HepG2 (cell line): ENCODE data around the gene CAPS. TPM values are rescaled to one million over a fixed set of nuclear protein-coding genes. Genes with fewer than 3 reads are reported as not detected.

ENCODE experiments used
- ATM ChIP-seq: fragments of 450-650 bp; IDR thresholded peaks from 2 replicates; pipeline ENCODE4 v1.7.1; 2017; ENCODE audit warnings: mild to moderate bottlenecking, borderline replicate concordance
- EEA1 ChIP-seq: sonication (generic); formaldehyde crosslinking; IDR thresholded peaks from 2 replicates; pipeline ENCODE4 v1.5.1; 2020; ENCODE audit warnings: mild to moderate bottlenecking, missing genetic modification reagents, borderline replicate concordance
- FLYWCH1 ChIP-seq: sonication (generic); formaldehyde crosslinking; IDR thresholded peaks from 2 replicates; pipeline ENCODE4 v1.8.1; 2023; ENCODE audit warnings: mild to moderate bottlenecking, missing genetic modification reagents
- RORA ChIP-seq: sonication (generic); formaldehyde crosslinking; IDR thresholded peaks from 2 replicates; pipeline ENCODE4 v1.5.0; 2020; ENCODE audit warnings: mild to moderate bottlenecking, missing genetic modification reagents, moderate library complexity
- ZNF737 ChIP-seq: sonication (generic); formaldehyde crosslinking; IDR thresholded peaks from 2 replicates; pipeline ENCODE4 v1.5.0; 2020; ENCODE audit warnings: missing genetic modification reagents, mild to moderate bottlenecking, borderline replicate concordance
- polyA plus RNA-seq, 8 experiments: library from polyadenylated mRNA; depleted of rRNA in 3 of 8; stranded (reverse) in 7 of 8; unstranded in 1 of 8; fragments of >200 nt; fragmentation: Illumina TruSeq in 4 of 8; extraction: Trizol in 4 of 8; gene quantifications; 2 replicates each; pipeline versions ENCODE4 v1.2.1 to v1.2.3, GENCODE V29; 2011 to 2016; ENCODE audit warnings: low read depth in 4 of 8, missing spikeins in 1 of 8, mixed read lengths in 1 of 8; ENCODE audit not compliant: insufficient read depth in 1 of 8
- total RNA-seq, 5 experiments: library from RNA; depleted of rRNA; stranded (reverse); fragments of >200 nt; fragmentation: Illumina TruSeq; extraction: Trizol; gene quantifications; 2 replicates each; pipeline ENCODE4 v1.2.3, GENCODE V29; 2016; ENCODE audit warnings: low read depth in 1 of 5
- TF ChIP-seq, protein P1 (sequence below): sonication (generic); formaldehyde crosslinking; IDR thresholded peaks from 2 replicates; pipeline ENCODE4 v1.4.0; 2020; ENCODE audit warnings: mild to moderate bottlenecking, missing genetic modification reagents, borderline replicate concordance
- TF ChIP-seq, protein P2 (sequence below): sonication (generic); formaldehyde crosslinking; IDR thresholded peaks from 2 replicates; pipeline ENCODE4 v1.4.0; 2020; ENCODE audit warnings: missing genetic modification reagents, borderline replicate concordance
- TF ChIP-seq, protein P3 (sequence below): sonication (generic); formaldehyde crosslinking; IDR thresholded peaks from 2 replicates; pipeline ENCODE4 v1.4.0; 2020; ENCODE audit warnings: mild to moderate bottlenecking, missing genetic modification reagents, borderline replicate concordance
- TF ChIP-seq, protein P4 (sequence below): IDR thresholded peaks from 2 replicates; pipeline ENCODE4 v1.6.1; 2016; ENCODE audit warnings: low read depth, missing genetic modification reagents, missing compliant biosample characterization
- TF ChIP-seq, protein P5 (sequence below): sonication (generic); formaldehyde crosslinking; conservative IDR thresholded peaks from 2 replicates; pipeline ENCODE4 v1.4.0; 2020; ENCODE audit warnings: missing genetic modification reagents

Gene CAPS
- total and polyA plus RNA-seq, 2 of the 13 experiments (the other 11 are each of a cell fraction or from before 2014, with no cell fraction given), result 3.1 TPM

DNA sequence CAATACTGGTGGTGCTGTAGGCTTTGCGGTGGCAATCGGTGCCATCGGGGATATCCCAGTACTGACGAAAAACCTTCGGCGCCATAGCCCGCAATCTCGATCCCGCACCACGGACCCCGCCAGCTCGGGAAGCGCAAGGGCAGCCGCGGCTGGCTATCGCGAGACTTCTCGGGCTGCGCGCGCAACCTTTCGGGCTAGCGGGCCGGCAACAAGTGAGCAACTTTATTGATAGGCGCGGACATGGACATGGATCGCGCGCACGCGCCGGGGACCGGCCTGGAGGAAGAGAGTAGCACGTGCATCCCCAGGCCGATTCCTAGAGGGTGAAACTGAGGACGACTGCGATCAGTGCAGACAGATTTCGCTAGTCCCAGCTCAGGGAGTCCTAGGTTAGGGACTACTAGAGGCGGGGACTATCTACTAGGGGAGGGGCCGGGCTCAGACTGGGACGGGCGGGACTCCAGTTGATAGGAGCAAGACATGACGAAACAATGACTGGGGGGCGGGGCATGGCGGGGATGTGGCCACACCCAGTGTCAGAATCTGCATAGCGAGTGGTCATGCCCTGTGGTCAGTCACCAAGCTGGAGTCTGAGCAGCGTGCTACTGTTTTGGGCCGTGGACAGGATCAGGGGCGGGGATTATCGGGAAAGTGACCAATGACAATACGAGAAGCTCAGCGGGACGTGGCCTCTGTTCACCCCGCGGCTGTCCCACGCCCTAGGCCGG is 10.3 kb upstream of the CAPS start, which contains the start of gene NDUFA11 (continued):
- TF ChIP-seq, protein P1, sequence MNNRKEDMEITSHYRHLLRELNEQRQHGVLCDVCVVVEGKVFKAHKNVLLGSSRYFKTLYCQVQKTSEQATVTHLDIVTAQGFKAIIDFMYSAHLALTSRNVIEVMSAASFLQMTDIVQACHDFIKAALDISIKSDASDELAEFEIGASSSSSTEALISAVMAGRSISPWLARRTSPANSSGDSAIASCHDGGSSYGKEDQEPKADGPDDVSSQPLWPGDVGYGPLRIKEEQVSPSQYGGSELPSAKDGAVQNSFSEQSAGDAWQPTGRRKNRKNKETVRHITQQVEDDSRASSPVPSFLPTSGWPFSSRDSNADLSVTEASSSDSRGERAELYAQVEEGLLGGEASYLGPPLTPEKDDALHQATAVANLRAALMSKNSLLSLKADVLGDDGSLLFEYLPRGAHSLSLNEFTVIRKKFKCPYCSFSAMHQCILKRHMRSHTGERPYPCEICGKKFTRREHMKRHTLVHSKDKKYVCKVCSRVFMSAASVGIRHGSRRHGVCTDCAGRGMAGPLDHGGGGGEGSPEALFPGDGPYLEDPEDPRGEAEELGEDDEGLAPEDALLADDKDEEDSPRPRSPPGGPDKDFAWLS (CRISPR knock-in tag), result no peak
- TF ChIP-seq, protein P2, sequence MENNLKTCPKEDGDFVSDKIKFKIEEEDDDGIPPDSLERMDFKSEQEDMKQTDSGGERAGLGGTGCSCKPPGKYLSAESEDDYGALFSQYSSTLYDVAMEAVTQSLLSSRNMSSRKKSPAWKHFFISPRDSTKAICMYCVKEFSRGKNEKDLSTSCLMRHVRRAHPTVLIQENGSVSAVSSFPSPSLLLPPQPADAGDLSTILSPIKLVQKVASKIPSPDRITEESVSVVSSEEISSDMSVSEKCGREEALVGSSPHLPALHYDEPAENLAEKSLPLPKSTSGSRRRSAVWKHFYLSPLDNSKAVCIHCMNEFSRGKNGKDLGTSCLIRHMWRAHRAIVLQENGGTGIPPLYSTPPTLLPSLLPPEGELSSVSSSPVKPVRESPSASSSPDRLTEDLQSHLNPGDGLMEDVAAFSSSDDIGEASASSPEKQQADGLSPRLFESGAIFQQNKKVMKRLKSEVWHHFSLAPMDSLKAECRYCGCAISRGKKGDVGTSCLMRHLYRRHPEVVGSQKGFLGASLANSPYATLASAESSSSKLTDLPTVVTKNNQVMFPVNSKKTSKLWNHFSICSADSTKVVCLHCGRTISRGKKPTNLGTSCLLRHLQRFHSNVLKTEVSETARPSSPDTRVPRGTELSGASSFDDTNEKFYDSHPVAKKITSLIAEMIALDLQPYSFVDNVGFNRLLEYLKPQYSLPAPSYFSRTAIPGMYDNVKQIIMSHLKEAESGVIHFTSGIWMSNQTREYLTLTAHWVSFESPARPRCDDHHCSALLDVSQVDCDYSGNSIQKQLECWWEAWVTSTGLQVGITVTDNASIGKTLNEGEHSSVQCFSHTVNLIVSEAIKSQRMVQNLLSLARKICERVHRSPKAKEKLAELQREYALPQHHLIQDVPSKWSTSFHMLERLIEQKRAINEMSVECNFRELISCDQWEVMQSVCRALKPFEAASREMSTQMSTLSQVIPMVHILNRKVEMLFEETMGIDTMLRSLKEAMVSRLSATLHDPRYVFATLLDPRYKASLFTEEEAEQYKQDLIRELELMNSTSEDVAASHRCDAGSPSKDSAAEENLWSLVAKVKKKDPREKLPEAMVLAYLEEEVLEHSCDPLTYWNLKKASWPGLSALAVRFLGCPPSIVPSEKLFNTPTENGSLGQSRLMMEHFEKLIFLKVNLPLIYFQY (CRISPR knock-in tag), result peak; percentile 97
- TF ChIP-seq, protein P3, sequence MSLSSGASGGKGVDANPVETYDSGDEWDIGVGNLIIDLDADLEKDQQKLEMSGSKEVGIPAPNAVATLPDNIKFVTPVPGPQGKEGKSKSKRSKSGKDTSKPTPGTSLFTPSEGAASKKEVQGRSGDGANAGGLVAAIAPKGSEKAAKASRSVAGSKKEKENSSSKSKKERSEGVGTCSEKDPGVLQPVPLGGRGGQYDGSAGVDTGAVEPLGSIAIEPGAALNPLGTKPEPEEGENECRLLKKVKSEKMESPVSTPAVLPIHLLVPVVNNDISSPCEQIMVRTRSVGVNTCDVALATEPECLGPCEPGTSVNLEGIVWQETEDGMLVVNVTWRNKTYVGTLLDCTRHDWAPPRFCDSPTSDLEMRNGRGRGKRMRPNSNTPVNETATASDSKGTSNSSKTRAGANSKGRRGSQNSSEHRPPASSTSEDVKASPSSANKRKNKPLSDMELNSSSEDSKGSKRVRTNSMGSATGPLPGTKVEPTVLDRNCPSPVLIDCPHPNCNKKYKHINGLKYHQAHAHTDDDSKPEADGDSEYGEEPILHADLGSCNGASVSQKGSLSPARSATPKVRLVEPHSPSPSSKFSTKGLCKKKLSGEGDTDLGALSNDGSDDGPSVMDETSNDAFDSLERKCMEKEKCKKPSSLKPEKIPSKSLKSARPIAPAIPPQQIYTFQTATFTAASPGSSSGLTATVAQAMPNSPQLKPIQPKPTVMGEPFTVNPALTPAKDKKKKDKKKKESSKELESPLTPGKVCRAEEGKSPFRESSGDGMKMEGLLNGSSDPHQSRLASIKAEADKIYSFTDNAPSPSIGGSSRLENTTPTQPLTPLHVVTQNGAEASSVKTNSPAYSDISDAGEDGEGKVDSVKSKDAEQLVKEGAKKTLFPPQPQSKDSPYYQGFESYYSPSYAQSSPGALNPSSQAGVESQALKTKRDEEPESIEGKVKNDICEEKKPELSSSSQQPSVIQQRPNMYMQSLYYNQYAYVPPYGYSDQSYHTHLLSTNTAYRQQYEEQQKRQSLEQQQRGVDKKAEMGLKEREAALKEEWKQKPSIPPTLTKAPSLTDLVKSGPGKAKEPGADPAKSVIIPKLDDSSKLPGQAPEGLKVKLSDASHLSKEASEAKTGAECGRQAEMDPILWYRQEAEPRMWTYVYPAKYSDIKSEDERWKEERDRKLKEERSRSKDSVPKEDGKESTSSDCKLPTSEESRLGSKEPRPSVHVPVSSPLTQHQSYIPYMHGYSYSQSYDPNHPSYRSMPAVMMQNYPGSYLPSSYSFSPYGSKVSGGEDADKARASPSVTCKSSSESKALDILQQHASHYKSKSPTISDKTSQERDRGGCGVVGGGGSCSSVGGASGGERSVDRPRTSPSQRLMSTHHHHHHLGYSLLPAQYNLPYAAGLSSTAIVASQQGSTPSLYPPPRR (CRISPR knock-in tag), result peak; percentile 78; the same call in 1 of the 2 replicates
- TF ChIP-seq FLYWCH1 (CRISPR knock-in tag), result no peak
- no peak for TF ChIP-seq ZNF737
- TF ChIP-seq, protein P4, sequence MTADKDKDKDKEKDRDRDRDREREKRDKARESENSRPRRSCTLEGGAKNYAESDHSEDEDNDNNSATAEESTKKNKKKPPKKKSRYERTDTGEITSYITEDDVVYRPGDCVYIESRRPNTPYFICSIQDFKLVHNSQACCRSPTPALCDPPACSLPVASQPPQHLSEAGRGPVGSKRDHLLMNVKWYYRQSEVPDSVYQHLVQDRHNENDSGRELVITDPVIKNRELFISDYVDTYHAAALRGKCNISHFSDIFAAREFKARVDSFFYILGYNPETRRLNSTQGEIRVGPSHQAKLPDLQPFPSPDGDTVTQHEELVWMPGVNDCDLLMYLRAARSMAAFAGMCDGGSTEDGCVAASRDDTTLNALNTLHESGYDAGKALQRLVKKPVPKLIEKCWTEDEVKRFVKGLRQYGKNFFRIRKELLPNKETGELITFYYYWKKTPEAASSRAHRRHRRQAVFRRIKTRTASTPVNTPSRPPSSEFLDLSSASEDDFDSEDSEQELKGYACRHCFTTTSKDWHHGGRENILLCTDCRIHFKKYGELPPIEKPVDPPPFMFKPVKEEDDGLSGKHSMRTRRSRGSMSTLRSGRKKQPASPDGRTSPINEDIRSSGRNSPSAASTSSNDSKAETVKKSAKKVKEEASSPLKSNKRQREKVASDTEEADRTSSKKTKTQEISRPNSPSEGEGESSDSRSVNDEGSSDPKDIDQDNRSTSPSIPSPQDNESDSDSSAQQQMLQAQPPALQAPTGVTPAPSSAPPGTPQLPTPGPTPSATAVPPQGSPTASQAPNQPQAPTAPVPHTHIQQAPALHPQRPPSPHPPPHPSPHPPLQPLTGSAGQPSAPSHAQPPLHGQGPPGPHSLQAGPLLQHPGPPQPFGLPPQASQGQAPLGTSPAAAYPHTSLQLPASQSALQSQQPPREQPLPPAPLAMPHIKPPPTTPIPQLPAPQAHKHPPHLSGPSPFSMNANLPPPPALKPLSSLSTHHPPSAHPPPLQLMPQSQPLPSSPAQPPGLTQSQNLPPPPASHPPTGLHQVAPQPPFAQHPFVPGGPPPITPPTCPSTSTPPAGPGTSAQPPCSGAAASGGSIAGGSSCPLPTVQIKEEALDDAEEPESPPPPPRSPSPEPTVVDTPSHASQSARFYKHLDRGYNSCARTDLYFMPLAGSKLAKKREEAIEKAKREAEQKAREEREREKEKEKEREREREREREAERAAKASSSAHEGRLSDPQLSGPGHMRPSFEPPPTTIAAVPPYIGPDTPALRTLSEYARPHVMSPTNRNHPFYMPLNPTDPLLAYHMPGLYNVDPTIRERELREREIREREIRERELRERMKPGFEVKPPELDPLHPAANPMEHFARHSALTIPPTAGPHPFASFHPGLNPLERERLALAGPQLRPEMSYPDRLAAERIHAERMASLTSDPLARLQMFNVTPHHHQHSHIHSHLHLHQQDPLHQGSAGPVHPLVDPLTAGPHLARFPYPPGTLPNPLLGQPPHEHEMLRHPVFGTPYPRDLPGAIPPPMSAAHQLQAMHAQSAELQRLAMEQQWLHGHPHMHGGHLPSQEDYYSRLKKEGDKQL (CRISPR knock-in tag), result peak; percentile 26; the same call in 1 of the 2 replicates
- no peak for TF ChIP-seq EEA1
- no peak for TF ChIP-seq RORA (CRISPR knock-in tag)
- TF ChIP-seq, protein P5, sequence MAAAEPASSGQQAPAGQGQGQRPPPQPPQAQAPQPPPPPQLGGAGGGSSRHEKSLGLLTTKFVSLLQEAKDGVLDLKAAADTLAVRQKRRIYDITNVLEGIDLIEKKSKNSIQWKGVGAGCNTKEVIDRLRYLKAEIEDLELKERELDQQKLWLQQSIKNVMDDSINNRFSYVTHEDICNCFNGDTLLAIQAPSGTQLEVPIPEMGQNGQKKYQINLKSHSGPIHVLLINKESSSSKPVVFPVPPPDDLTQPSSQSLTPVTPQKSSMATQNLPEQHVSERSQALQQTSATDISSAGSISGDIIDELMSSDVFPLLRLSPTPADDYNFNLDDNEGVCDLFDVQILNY, result 0 out of 2 replicates have a peak, but pooled peaks have one; percentile 68
- TF ChIP-seq ATM, result no peak
